A673 (cell line): ENCODE results near the gene UQCC2. TPM values are rescaled to one million over a fixed set of nuclear protein-coding genes. Genes with fewer than 3 reads are reported as not detected.

Experiments
- BruUV-seq: library from RNA; stranded (reverse); fragments of 400-500 nt; replicated peaks from 2 replicates; lab custom pipeline; 2021; lab: Mats Ljungman, UMichigan
- CTCF ChIA-PET: fragments of 300-600 bp; sonication (Branson Sonifier 250); formaldehyde crosslinking; loops from one replicate; lab custom pipeline; 2022; ENCODE audit warnings: antibody characterized with exemption; lab: Charles Lee
- POLR2A ChIA-PET: fragments of 300-600 bp; sonication (Branson Sonifier 250); formaldehyde crosslinking; loops from one replicate; lab custom pipeline; 2022; ENCODE audit warnings: antibody characterized with exemption; ENCODE audit not compliant: low non-redundant PET; lab: Charles Lee
- DNase-seq: peaks from one replicate; pipeline ENCODE4 v3.0.0-alpha.2; 2015; ENCODE audit warnings: low spot score
- H3K27ac ChIP-seq: fragments of 200-600 bp; sonication (generic); 2 replicates; pipeline ENCODE4 v1.5.1; 2016; ENCODE audit warnings: mixed run types, low read depth, mild to moderate bottlenecking, mixed read lengths, antibody characterized with exemption, low read length; ENCODE audit not compliant: poor library complexity, severe bottlenecking
- H3K27me3 ChIP-seq: fragments of 200-600 bp; sonication (generic); replicated peaks from 2 replicates; pipeline ENCODE4 v1.6.1; 2017; ENCODE audit warnings: mixed run types, low read depth, mild to moderate bottlenecking, mixed read lengths, antibody characterized with exemption, low read length; ENCODE audit not compliant: insufficient read depth, poor library complexity
- H3K36me3 ChIP-seq: fragments of 200-600 bp; sonication (generic); 2 replicates; pipeline ENCODE4 v1.6.1; 2016; ENCODE audit warnings: mixed run types, mild to moderate bottlenecking, mixed read lengths, antibody characterized with exemption, low read length; ENCODE audit not compliant: insufficient read depth, poor library complexity, severe bottlenecking
- H3K4me1 ChIP-seq: fragments of 200-600 bp; sonication (generic); 2 replicates; pipeline ENCODE4 v1.6.1; 2017; ENCODE audit warnings: mixed run types, mild to moderate bottlenecking, mixed read lengths, antibody characterized with exemption, low read length; ENCODE audit not compliant: insufficient read depth, poor library complexity, severe bottlenecking
- H3K4me3 ChIP-seq: fragments of 200-600 bp; sonication (generic); 2 replicates; pipeline ENCODE4 v1.5.1; 2016; ENCODE audit warnings: low read depth, mixed run types, mild to moderate bottlenecking, mixed read lengths, low read length; ENCODE audit not compliant: poor library complexity, severe bottlenecking
- H3K9me3 ChIP-seq: fragments of 200-600 bp; sonication (generic); 2 replicates; pipeline ENCODE4 v1.6.1; 2016; ENCODE audit warnings: mixed run types, low read depth, mild to moderate bottlenecking, mixed read lengths, antibody characterized with exemption, low read length; ENCODE audit not compliant: poor library complexity, severe bottlenecking
- EZH2 ChIP-seq: fragments of 200-600 bp; sonication (generic); IDR thresholded peaks from 2 replicates; pipeline ENCODE4 v1.6.1; 2017; ENCODE audit warnings: borderline replicate concordance, low read depth, mild to moderate bottlenecking, mixed read lengths, antibody characterized with exemption, low read length; ENCODE audit not compliant: poor library complexity, severe bottlenecking
- intact Hi-C: fragments of 100-400 bp; cut with micrococcal nuclease; formaldehyde crosslinking; loops from one replicate; pipeline ENCODE4 v1.10.0; 2022; ENCODE audit not compliant: unreplicated experiment
- total RNA-seq: library from RNA; stranded (reverse); gene quantifications from 2 replicates; pipeline ENCODE4 v1.2.3, GENCODE V29; 2021
- TF ChIP-seq, protein P1 (sequence below): fragments of 300-800, 200-600 bp; sonication (generic); conservative IDR thresholded peaks from 2 replicates; pipeline ENCODE4 v1.5.1; 2017; ENCODE audit warnings: low read depth, mild to moderate bottlenecking, antibody characterized with exemption, low read length, moderate library complexity, mixed read lengths

UQCC2 gene
- total RNA-seq, 1 experiment from 2014 or later = 124 TPM

DNA sequence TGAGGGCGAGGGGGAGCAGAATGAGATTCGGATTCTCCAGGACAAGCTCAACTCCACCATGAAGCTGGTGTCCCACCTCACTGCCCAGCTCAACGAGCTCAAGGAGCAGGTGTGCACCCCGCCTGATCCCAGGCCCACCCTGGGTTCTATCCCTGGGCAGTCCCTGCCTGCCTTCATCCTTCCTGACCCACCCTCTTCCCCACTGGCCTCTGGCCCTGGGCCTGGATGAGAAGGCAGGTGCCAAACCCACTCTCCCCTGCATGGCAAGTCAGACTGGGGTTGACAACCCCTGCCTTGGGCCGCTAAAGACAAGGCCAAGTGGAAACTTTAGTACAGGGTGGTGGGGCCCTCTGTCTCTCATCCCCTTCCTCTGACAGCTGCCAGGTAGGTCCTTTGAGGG, 16.5 kb downstream of the UQCC2 start:
- H3K4me3 ChIP-seq = no peak overlapping the region
- BruUV-seq = no TSS peak
- H3K27ac ChIP-seq = peak overlapping the region; percentile 89
- H3K36me3 ChIP-seq = peaks cover 64% of the 10 kb centered on the region
- no peak for DNase-seq
- H3K4me1 ChIP-seq = peaks cover 62% of the 10 kb centered on the region
- ChIA-PET POLR2A (no interaction called here), CTCF (no interaction called here)
- intact Hi-C loops = no loop called here
- no peaks in the 10 kb centered on the region for H3K9me3 ChIP-seq
- TF ChIP-seq, protein P1, sequence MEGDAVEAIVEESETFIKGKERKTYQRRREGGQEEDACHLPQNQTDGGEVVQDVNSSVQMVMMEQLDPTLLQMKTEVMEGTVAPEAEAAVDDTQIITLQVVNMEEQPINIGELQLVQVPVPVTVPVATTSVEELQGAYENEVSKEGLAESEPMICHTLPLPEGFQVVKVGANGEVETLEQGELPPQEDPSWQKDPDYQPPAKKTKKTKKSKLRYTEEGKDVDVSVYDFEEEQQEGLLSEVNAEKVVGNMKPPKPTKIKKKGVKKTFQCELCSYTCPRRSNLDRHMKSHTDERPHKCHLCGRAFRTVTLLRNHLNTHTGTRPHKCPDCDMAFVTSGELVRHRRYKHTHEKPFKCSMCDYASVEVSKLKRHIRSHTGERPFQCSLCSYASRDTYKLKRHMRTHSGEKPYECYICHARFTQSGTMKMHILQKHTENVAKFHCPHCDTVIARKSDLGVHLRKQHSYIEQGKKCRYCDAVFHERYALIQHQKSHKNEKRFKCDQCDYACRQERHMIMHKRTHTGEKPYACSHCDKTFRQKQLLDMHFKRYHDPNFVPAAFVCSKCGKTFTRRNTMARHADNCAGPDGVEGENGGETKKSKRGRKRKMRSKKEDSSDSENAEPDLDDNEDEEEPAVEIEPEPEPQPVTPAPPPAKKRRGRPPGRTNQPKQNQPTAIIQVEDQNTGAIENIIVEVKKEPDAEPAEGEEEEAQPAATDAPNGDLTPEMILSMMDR = no peak
- TF ChIP-seq EZH2 = no peak
- H3K27me3 ChIP-seq = no peaks in the 10 kb centered on the region

GRCh38 chr6:33694401-33694931, 17.0 kb downstream of the UQCC2 start:
- no TSS peak for BruUV-seq
- CTCF ChIA-PET = no interaction called here
- TF ChIP-seq, protein P1 = no peak
- TF ChIP-seq EZH2 = no peak
- peak; percentile 50 for DNase-seq
- intact Hi-C loops = no loop called here
- H3K4me3 ChIP-seq = no peak overlapping the region
- H3K9me3 ChIP-seq = no peaks in the 10 kb centered on the region
- H3K36me3 ChIP-seq = peaks cover 58% of the 10 kb centered on the region
- no peaks in the 10 kb centered on the region for H3K27me3 ChIP-seq
- H3K4me1 ChIP-seq = peaks cover 60% of the 10 kb centered on the region
- H3K27ac ChIP-seq = peak overlapping the region; percentile 89
- POLR2A ChIA-PET = no interaction called here

DNA sequence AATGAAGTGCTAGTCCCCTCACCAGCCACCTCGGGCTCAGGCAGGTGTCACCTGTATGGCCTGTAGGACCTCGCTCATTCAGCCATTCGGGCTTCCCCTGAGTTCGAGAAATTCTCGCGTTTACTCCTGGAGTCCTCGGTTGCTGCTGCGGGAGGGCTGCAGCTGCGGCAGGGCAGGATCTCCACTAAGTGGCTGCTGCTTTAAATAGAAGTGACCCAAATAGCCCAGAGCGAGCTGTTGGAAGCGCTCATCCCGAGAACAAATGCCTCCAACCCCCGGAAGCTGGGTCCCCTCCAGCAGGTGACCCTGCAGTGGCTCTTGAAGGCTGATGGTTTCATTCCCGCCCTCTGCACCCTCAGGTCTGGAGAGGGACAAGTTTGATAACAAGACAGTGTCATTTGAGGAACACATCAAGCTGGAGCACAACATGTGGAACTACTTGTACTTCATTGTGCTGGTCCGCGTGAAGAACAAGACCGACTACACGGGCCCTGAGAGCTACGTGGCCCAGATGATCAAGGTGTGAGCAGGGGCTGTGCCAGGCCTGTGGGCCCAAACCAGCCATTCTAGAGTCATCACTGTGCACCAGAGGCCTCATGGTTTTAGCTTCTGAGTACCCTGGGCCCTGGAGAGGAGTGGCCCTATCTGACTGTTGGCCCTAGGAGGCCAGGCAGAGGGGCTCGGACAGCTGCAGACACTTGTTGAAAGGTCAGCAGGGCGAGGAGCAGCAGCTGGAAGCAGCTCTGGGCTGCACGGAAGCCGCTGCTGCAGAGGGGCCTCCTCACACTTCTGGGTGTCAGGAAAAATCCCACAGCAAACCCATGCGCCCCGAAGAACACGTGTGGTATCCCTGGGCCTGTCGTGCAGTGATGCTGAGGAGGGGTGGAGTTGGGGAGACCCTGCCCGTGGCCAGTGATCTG, 18.1 kb downstream of the UQCC2 start:
- ChIA-PET POLR2A (no interaction called here), CTCF (no interaction called here)
- peaks cover 49% of the 10 kb centered on the region for H3K4me1 ChIP-seq
- BruUV-seq = no TSS peak
- no peaks in the 10 kb centered on the region for H3K9me3 ChIP-seq
- no peak for DNase-seq
- TF ChIP-seq EZH2 = no peak
- TF ChIP-seq, protein P1 = no peak
- H3K27ac ChIP-seq = no peak overlapping the region
- intact Hi-C loops = no loop called here
- H3K27me3 ChIP-seq = no peaks in the 10 kb centered on the region
- H3K4me3 ChIP-seq = no peak overlapping the region
- peaks cover 53% of the 10 kb centered on the region for H3K36me3 ChIP-seq
